DOHH2 (cell line): ENCODE results near the gene KIDINS220.

Source experiments
- H3F3A ChIP-seq: fragments of 200-600 bp; sonication (generic), shearing (Covaris generic); 2 replicates; pipeline ENCODE4 v1.6.0; 2016; ENCODE audit warnings: antibody characterized with exemption, mild to moderate bottlenecking; ENCODE audit not compliant: control insufficient read depth, insufficient read depth
- H3K27ac ChIP-seq: fragments of 200-600 bp; sonication (generic); 2 replicates; pipeline ENCODE4 v1.5.1; 2014; ENCODE audit warnings: low read depth, mild to moderate bottlenecking, low read length, moderate library complexity
- H3K27me3 ChIP-seq: fragments of 200-600 bp; sonication (generic); 2 replicates; pipeline ENCODE4 v1.6.1; 2014; ENCODE audit warnings: mild to moderate bottlenecking, low read length, mixed read lengths; ENCODE audit not compliant: control insufficient read depth
- H3K36me3 ChIP-seq: fragments of 200-600 bp; sonication (generic); 2 replicates; pipeline ENCODE4 v1.6.1; 2014; ENCODE audit warnings: mild to moderate bottlenecking, low read length, moderate library complexity, mixed read lengths; ENCODE audit not compliant: control insufficient read depth
- H3K4me1 ChIP-seq: fragments of 200-600 bp; sonication (generic); 2 replicates; pipeline ENCODE4 v1.6.1; 2014; ENCODE audit warnings: mild to moderate bottlenecking, low read length, mixed read lengths; ENCODE audit not compliant: control insufficient read depth
- H3K4me2 ChIP-seq: fragments of 200-600 bp; sonication (generic); 2 replicates; pipeline ENCODE4 v1.6.0; 2014; ENCODE audit warnings: mild to moderate bottlenecking, low read length, moderate library complexity
- H3K4me3 ChIP-seq: fragments of 200-600 bp; sonication (generic); 2 replicates; pipeline ENCODE4 v1.5.1; 2014; ENCODE audit warnings: mild to moderate bottlenecking, low read length, mixed read lengths
- H3K79me2 ChIP-seq: fragments of 200-600 bp; sonication (generic); 2 replicates; pipeline ENCODE4 v1.6.1; 2014; ENCODE audit warnings: mild to moderate bottlenecking, low read length, mixed read lengths; ENCODE audit not compliant: control insufficient read depth
- H3K9me2 ChIP-seq: fragments of 200-600 bp; sonication (generic); replicated peaks from 2 replicates; pipeline ENCODE4 v1.6.1; 2014; ENCODE audit warnings: mild to moderate bottlenecking, low read length, mixed read lengths; ENCODE audit not compliant: control insufficient read depth
- H3K9me3 ChIP-seq: fragments of 200-600 bp; sonication (generic); 2 replicates; pipeline ENCODE4 v1.6.1; 2014; ENCODE audit warnings: antibody characterized with exemption, low read length, mixed read lengths; ENCODE audit not compliant: control insufficient read depth, insufficient read depth
- H4K20me1 ChIP-seq: fragments of 200-600 bp; sonication (generic); 2 replicates; pipeline ENCODE4 v1.6.0; 2014; ENCODE audit warnings: low read depth, mild to moderate bottlenecking, antibody characterized with exemption, low read length, moderate library complexity; ENCODE audit not compliant: control insufficient read depth, insufficient read depth
- EZH2phosphoT487 ChIP-seq: fragments of 200-600 bp; sonication (generic); IDR thresholded peaks from 2 replicates; pipeline ENCODE4 v1.6.1; 2017; ENCODE audit warnings: borderline replicate concordance, mild to moderate bottlenecking, antibody characterized with exemption, low read length, moderate library complexity, mixed read lengths
- TF ChIP-seq, protein P1 (sequence below): fragments of 200-600 bp; sonication (generic); IDR thresholded peaks from one replicate; pipeline ENCODE4 v1.5.1; 2014; ENCODE audit warnings: antibody characterized with exemption, mild to moderate bottlenecking, low read depth, low read length; ENCODE audit not compliant: poor library complexity, severe bottlenecking

The KIDINS220 gene

DNA sequence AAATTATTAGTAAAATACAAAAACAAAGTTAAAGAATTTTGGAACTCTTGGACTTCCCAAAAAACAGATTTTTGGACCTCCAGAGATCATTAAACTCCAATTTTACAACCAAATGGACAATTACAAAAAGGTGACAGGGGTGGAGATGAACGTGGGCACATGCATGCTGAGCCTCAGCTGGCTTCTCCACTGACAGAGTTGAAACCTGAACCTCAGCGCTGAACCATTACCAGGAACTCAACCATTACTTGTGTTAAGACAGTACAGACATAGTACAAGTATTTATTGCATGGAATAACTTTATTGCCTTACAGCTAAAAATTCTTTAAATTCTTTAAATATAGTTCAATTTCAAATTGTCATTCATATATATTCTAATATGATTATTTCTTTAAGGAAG is 33.0 kb upstream of the KIDINS220 start:
- no peaks in the 10 kb centered on the region for H3K79me2 ChIP-seq
- H3K4me1 ChIP-seq: 0 out of 2 replicates have a peak, but pooled peaks cover 7% of the 10 kb centered on the region
- H3K36me3 ChIP-seq: no peaks in the 10 kb centered on the region
- H3F3A ChIP-seq: no peaks in the 10 kb centered on the region
- H3K4me3 ChIP-seq: no peak overlapping the region
- TF ChIP-seq, protein P1, sequence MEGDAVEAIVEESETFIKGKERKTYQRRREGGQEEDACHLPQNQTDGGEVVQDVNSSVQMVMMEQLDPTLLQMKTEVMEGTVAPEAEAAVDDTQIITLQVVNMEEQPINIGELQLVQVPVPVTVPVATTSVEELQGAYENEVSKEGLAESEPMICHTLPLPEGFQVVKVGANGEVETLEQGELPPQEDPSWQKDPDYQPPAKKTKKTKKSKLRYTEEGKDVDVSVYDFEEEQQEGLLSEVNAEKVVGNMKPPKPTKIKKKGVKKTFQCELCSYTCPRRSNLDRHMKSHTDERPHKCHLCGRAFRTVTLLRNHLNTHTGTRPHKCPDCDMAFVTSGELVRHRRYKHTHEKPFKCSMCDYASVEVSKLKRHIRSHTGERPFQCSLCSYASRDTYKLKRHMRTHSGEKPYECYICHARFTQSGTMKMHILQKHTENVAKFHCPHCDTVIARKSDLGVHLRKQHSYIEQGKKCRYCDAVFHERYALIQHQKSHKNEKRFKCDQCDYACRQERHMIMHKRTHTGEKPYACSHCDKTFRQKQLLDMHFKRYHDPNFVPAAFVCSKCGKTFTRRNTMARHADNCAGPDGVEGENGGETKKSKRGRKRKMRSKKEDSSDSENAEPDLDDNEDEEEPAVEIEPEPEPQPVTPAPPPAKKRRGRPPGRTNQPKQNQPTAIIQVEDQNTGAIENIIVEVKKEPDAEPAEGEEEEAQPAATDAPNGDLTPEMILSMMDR: no peak
- no peak for TF ChIP-seq EZH2phosphoT487
- no peaks in the 10 kb centered on the region for H3K27me3 ChIP-seq
- H3K9me3 ChIP-seq: no peaks in the 10 kb centered on the region
- no peak overlapping the region for H3K4me2 ChIP-seq
- H4K20me1 ChIP-seq: no peaks in the 10 kb centered on the region
- no peak overlapping the region for H3K27ac ChIP-seq
- H3K9me2 ChIP-seq: no peaks in the 10 kb centered on the region

DNA sequence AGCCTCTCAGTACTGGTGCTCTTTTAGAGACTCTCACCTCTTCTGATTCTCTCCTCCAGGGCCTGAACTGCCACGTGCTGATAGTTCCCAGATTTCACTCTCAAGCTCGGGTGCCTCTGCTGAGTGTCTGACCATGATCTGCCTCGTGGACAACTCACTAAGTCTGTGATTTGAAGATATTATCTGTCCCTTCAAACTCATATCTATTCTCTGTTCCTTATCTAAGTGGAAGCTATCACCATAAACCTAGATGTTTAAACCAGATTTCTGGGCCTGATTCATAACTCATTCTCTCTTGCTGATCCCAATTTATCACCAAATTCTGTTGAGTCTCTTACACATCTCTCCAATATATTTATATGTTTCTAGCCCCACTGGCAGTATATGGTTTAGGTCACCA is 29.9 kb upstream of the KIDINS220 start:
- H3F3A ChIP-seq: no peaks in the 10 kb centered on the region
- no peaks in the 10 kb centered on the region for H3K79me2 ChIP-seq
- no peak overlapping the region for H3K4me3 ChIP-seq
- no peak overlapping the region for H3K27ac ChIP-seq
- H3K9me3 ChIP-seq: no peaks in the 10 kb centered on the region
- H3K9me2 ChIP-seq: no peaks in the 10 kb centered on the region
- TF ChIP-seq, protein P1: no peak
- no peak for TF ChIP-seq EZH2phosphoT487
- H3K27me3 ChIP-seq: no peaks in the 10 kb centered on the region
- H4K20me1 ChIP-seq: no peaks in the 10 kb centered on the region
- H3K4me1 ChIP-seq: no peaks in the 10 kb centered on the region
- H3K4me2 ChIP-seq: no peak overlapping the region
- H3K36me3 ChIP-seq: no peaks in the 10 kb centered on the region

DNA sequence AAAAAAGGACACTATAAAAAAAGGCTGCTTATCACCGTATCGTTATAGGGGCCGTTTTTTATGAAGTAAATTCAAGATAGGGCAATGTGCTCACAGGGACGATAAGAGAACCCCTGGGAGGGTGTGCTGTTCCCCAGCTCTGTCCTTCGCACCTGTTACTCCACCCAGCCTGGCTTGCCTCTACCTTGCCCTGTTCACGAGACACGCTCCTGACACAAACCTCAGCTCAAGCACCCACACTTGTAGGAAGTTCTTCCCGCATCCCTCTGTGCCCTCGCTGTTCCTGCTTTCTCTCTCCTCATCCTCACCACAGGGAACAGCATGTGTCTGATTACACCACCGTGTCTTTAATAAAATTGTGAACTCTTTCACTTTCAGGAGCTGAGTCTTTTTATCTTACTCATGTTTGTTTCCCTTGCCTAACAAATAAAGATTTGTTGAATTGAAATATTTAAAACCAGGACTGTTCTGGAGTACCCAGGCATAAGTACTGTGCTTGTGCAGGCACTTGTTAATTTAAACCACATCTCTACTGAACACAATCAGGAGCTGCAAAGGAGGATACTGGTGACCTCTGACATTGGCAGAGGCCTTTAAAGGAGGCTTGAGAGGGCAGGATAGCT is 26.0 kb upstream of the KIDINS220 start:
- Histone ChIP-seq H3K4me1 (no peaks in the 10 kb centered on the region), H3K4me3 (no peak overlapping the region), H3K27ac (no peak overlapping the region), H3K9me2 (no peaks in the 10 kb centered on the region), H3K36me3 (no peaks in the 10 kb centered on the region), H3K9me3 (no peaks in the 10 kb centered on the region), H3K27me3 (no peaks in the 10 kb centered on the region), H3K4me2 (no peak overlapping the region), H3F3A (no peaks in the 10 kb centered on the region), H3K79me2 (no peaks in the 10 kb centered on the region), H4K20me1 (no peaks in the 10 kb centered on the region)
- TF ChIP-seq, protein P1: no peak
- no peak for TF ChIP-seq EZH2phosphoT487
